K562 (cell line): ENCODE measurements around the gene RXFP1. TPM values are rescaled to one million over a fixed set of nuclear protein-coding genes. Genes with fewer than 3 reads are reported as not detected.

ENCODE experiments used
- ATAC-seq: fragments of 200-7000 bp; cut with Tn5 transposase; 3 replicates; pipeline ENCODE4 v1.9.1; 2020; ENCODE audit warnings: moderate library complexity
- BruUV-seq: library from RNA; stranded (reverse); fragments of 400-500 nt; replicated peaks from 2 replicates; lab custom pipeline; 2021; lab: Mats Ljungman, UMichigan
- CTCF ChIA-PET: fragments of 300-600 bp; formaldehyde crosslinking; extraction: SDS; loops from one replicate; lab custom pipeline; 2021; ENCODE audit warnings: low intra/inter-chr PET ratio; lab: Yijun Ruan, JAX
- POLR2A ChIA-PET: fragments of 300-600, 350-650 bp; sonication (Branson Sonifier 250); formaldehyde crosslinking; extraction: SDS; loops from one replicate; lab custom pipeline; 2021; ENCODE audit warnings: antibody characterized with exemption, inconsistent platforms; lab: Yijun Ruan, JAX
- DNase-seq, 4 experiments: peaks; one replicate each; pipeline versions ENCODE4 v3.0.0 to v3.0.0-alpha.2; 2011 to 2018; ENCODE audit warnings: low spot score in 3 of 4, mixed read lengths in 3 of 4; ENCODE audit errors: extremely low read depth in 1 of 4
- FAIRE-seq: peaks from 2 replicates; lab custom pipeline; 2011; peaks lifted over from hg19 to GRCh38; lab: Jason Lieb, UNC
- H2AFZ ChIP-seq: 2 replicates; pipeline ENCODE4 v1.6.0; 2011; ENCODE audit warnings: low read depth, low read length, control low read depth, inconsistent platforms
- H3K27ac ChIP-seq: fragments of 200-600 bp; 3 replicates; pipeline ENCODE4 v1.8.0; 2011; ENCODE audit warnings: low read depth, mild to moderate bottlenecking, control low read depth, inconsistent platforms, low read length, moderate library complexity, mixed read lengths; ENCODE audit errors: extremely low read depth
- H3K27me3 ChIP-seq, 2 experiments: fragments of 300-600 bp in 1 of 2; 2 replicates in 1 of 2; 3 replicates in 1 of 2; pipeline versions ENCODE4 v1.6.0 to v1.8.0; 2011; ENCODE audit warnings: inconsistent platforms in 2 of 2, low read length in 2 of 2, mild to moderate bottlenecking in 1 of 2, mixed read lengths in 1 of 2, moderate library complexity in 1 of 2; ENCODE audit not compliant: control insufficient read depth in 2 of 2, insufficient read depth in 2 of 2
- H3K36me3 ChIP-seq: fragments of 300-600 bp; 3 replicates; pipeline ENCODE4 v1.8.0; 2011; ENCODE audit warnings: mild to moderate bottlenecking, low read length, inconsistent platforms; ENCODE audit not compliant: control insufficient read depth, insufficient read depth
- H3K4me1 ChIP-seq, 2 experiments: fragments of 200-600 bp in 1 of 2; replicated peaks in 1 of 2; 2 replicates in 1 of 2; 3 replicates in 1 of 2; pipeline versions ENCODE4 v1.5.1 to v1.8.0; 2011; ENCODE audit warnings: inconsistent platforms in 2 of 2, low read length in 2 of 2, mild to moderate bottlenecking in 1 of 2, mixed read lengths in 1 of 2, moderate library complexity in 1 of 2; ENCODE audit not compliant: control insufficient read depth in 2 of 2, insufficient read depth in 2 of 2
- H3K4me2 ChIP-seq: 2 replicates; pipeline ENCODE4 v1.6.1; 2011; ENCODE audit warnings: low read length, control low read depth, inconsistent platforms, mixed read lengths; ENCODE audit not compliant: insufficient read depth
- H3K4me3 ChIP-seq: fragments of 200-600 bp; sonication (generic), shearing (Covaris generic); 2 replicates; pipeline ENCODE4 v1.5.1; 2016; ENCODE audit warnings: control low read depth, inconsistent platforms
- H3K79me2 ChIP-seq: fragments of 200-600 bp; 3 replicates; pipeline ENCODE4 v1.8.0; 2011; ENCODE audit warnings: low read length, inconsistent platforms; ENCODE audit not compliant: control insufficient read depth, insufficient read depth
- H3K9ac ChIP-seq, 2 experiments: 2 replicates each; pipeline versions ENCODE4 v1.6.0 to v1.6.1; 2011; ENCODE audit warnings: low read depth in 2 of 2, low read length in 2 of 2, control low read depth in 1 of 2, inconsistent platforms in 1 of 2, mild to moderate bottlenecking in 1 of 2, mixed read lengths in 1 of 2; ENCODE audit not compliant: insufficient read depth in 1 of 2
- H3K9me1 ChIP-seq: one replicate; pipeline ENCODE4 v1.6.0; 2011; ENCODE audit warnings: inconsistent platforms, mild to moderate bottlenecking, low read length, moderate library complexity; ENCODE audit not compliant: control insufficient read depth, insufficient read depth
- H3K9me3 ChIP-seq: replicated peaks from 2 replicates; pipeline ENCODE4 v1.5.1; 2011; ENCODE audit warnings: low read depth, low read length, inconsistent platforms; ENCODE audit not compliant: control insufficient read depth, insufficient read depth
- H4K20me1 ChIP-seq: replicated peaks from 2 replicates; pipeline ENCODE4 v1.6.1; 2011; ENCODE audit warnings: low read length, inconsistent platforms, mixed read lengths; ENCODE audit not compliant: control insufficient read depth, insufficient read depth
- ATF1 ChIP-seq, 2 experiments: fragments of 450-650 bp in 1 of 2; IDR thresholded peaks; 2 replicates each; pipeline ENCODE4 v1.6.1; 2016; ENCODE audit warnings: missing compliant biosample characterization in 1 of 2, missing genetic modification characterization in 1 of 2
- MYNN ChIP-seq, 2 experiments: sonication (generic); formaldehyde crosslinking in 1 of 2; IDR thresholded peaks; 2 replicates each; pipeline versions ENCODE4 v1.5.0 to v1.6.1; 2016 to 2020; ENCODE audit warnings: antibody characterized with exemption in 1 of 2, missing genetic modification reagents in 1 of 2
- POLR3A ChIP-seq: IDR thresholded peaks from 2 replicates; pipeline ENCODE4 v1.6.1; 2011; ENCODE audit warnings: borderline replicate concordance, mild to moderate bottlenecking, moderate library complexity; ENCODE audit not compliant: insufficient read length, insufficient read depth; ENCODE audit errors: extremely low read depth
- PRMT5 ChIP-seq: sonication (generic); formaldehyde crosslinking; IDR thresholded peaks from 2 replicates; pipeline ENCODE4 v1.5.0; 2020; ENCODE audit warnings: missing genetic modification reagents
- ZBTB8A ChIP-seq: fragments of 450-650 bp; IDR thresholded peaks from 2 replicates; pipeline ENCODE4 v1.6.1; 2018; ENCODE audit warnings: mild to moderate bottlenecking, moderate library complexity; ENCODE audit not compliant: partially characterized antibody
- ZNF175 ChIP-seq: fragments of 200-800 bp; sonication (Bioruptor generic); IDR thresholded peaks from 2 replicates; pipeline ENCODE4 v1.6.1; 2016; ENCODE audit warnings: low read depth, mild to moderate bottlenecking, missing genetic modification characterization, missing compliant biosample characterization
- ZNF232 ChIP-seq: sonication (generic); formaldehyde crosslinking; IDR thresholded peaks from 2 replicates; pipeline ENCODE4 v1.8.0; 2022; ENCODE audit warnings: mild to moderate bottlenecking, missing genetic modification reagents
- WGBS: fragments of 100-300 bp; shearing (Covaris generic); methylation state at CpG from one replicate; pipeline ENCODE4 v1.1.6; 2016; ENCODE audit warnings: low coverage, mixed read lengths; ENCODE audit not compliant: insufficient coverage; ENCODE audit errors: missing lambda C conversion rate; 5-methylcytosine and 5-hydroxymethylcytosine counted together
- in situ Hi-C: fragments of 300-500 bp; cut with MboI; formaldehyde crosslinking; loops from 4 replicates; pipeline ENCODE4 v1.15.0; 2018; ENCODE audit warnings: inconsistent platforms, mixed read lengths
- intact Hi-C: fragments of 100-400 bp; cut with micrococcal nuclease; formaldehyde crosslinking; loops from 2 replicates; pipeline ENCODE4 v1.14.2; 2022
- polyA plus RNA-seq, 8 experiments: library from polyadenylated mRNA; depleted of rRNA in 4 of 8; stranded (reverse) in 5 of 8; unstranded in 3 of 8; fragments of >200 nt; fragmentation: Nextera tagmentation in 2 of 8; fragmentation: Illumina TruSeq in 1 of 8; extraction: Ambion mirVana in 2 of 8; extraction: Trizol in 1 of 8; gene quantifications; 2 replicates each; pipeline versions ENCODE4 v1.2.1 to v1.2.3, GENCODE V29; 2011 to 2014; ENCODE audit warnings: inconsistent platforms in 1 of 8, missing spikeins in 1 of 8
- total RNA-seq, 7 experiments: library from RNA; depleted of rRNA in 6 of 7; stranded (reverse); fragments of >200 nt in 6 of 7; fragmentation: Illumina TruSeq in 2 of 7; extraction: Trizol in 2 of 7; gene quantifications; 2 replicates each; pipeline versions ENCODE4 v1.2.1 to v1.2.3, GENCODE V29; 2011 to 2021; ENCODE audit warnings: low replicate concordance in 1 of 7
- TF ChIP-seq, protein P1 (sequence below): fragments of 250-450 bp; sonication (Bioruptor Pico); IDR thresholded peaks from 2 replicates; pipeline ENCODE4 v1.5.1; 2021; ENCODE audit warnings: mild to moderate bottlenecking
- TF ChIP-seq, protein P2 (sequence below): IDR thresholded peaks from 2 replicates; pipeline ENCODE4 v1.6.1; 2016; ENCODE audit warnings: missing genetic modification characterization, missing compliant biosample characterization

The RXFP1 gene
- total and polyA plus RNA-seq, 9 of the 15 experiments (the other 6 are each of a cell fraction or from before 2014, with no cell fraction given): 0.03 to 0.06 (median 0.04) TPM; not detected in 6

DNA sequence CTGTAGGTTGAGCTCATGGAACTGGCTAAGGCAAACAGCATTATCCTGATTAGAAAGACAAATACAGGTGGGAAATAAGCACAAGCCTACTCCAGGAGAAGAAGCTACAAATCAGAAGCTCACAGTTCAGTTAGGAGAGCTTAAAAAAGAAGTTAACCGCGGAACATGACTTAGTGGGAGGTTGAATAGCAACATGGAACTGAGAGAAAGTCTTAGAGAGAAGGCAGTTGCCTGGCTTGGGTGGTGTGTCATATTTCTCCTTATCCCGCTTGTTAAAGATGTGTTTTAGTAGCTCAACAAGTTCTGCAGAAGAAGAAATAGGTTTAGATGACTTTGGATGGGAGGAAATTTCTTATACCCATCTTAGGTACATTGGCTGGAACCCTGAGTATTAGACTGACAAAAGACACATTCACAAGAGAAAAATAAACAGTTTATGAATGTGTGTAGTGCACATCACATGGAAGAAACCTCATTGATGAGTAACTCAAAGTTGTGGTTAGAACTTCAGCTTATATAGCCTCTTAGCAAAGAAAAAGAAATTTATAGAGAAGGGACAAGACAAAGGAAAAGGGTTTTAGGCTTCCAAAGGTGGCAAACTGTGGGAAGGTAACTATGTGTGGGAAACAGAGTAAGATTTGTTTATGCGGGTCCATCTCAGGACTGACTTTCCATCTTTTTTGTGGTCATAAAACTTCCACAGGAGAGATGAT is 37.4 kb upstream of the RXFP1 start:
- H3K9me3 ChIP-seq: no peaks in the 10 kb centered on the region
- BruUV-seq: no TSS peak
- ChIA-PET POLR2A (no interaction called here), CTCF (no interaction called here)
- H2AFZ ChIP-seq: no peak overlapping the region
- no peak for ATAC-seq
- H3K4me2 ChIP-seq: no peak overlapping the region
- in situ Hi-C loops: no loop called here
- no peaks in the 10 kb centered on the region for H3K79me2 ChIP-seq
- 3% methylated on average over 4 of the region's 4 CpGs for WGBS
- intact Hi-C loops: no loop called here
- no peak for DNase-seq
- no peaks in the 10 kb centered on the region for H3K36me3 ChIP-seq
- H3K4me3 ChIP-seq: no peak overlapping the region
- no peak for FAIRE-seq
- TF ChIP-seq ZBTB8A: no peak
- TF ChIP-seq ZNF175: no peak
- TF ChIP-seq, protein P1, sequence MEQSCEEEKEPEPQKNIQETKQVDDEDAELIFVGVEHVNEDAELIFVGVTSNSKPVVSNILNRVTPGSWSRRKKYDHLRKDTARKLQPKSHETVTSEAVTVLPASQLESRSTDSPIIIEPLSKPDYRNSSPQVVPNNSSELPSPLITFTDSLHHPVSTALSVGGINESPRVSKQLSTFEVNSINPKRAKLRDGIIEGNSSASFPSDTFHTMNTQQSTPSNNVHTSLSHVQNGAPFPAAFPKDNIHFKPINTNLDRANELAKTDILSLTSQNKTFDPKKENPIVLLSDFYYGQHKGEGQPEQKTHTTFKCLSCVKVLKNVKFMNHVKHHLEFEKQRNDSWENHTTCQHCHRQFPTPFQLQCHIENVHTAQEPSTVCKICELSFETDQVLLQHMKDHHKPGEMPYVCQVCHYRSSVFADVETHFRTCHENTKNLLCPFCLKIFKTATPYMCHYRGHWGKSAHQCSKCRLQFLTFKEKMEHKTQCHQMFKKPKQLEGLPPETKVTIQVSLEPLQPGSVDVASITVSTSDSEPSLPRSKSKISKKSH (CRISPR knock-in tag): no peak
- TF ChIP-seq POLR3A: no peak
- TF ChIP-seq MYNN (IDR thresholded peaks at IDR 0.05): no peak
- TF ChIP-seq MYNN (CRISPR knock-in tag; IDR thresholded peaks at IDR 0.05): no peak
- TF ChIP-seq ATF1 (CRISPR knock-in tag; IDR thresholded peaks at IDR 0.05): no peak
- TF ChIP-seq ATF1 (tag; IDR thresholded peaks at IDR 0.05): no peak
- TF ChIP-seq, protein P2, sequence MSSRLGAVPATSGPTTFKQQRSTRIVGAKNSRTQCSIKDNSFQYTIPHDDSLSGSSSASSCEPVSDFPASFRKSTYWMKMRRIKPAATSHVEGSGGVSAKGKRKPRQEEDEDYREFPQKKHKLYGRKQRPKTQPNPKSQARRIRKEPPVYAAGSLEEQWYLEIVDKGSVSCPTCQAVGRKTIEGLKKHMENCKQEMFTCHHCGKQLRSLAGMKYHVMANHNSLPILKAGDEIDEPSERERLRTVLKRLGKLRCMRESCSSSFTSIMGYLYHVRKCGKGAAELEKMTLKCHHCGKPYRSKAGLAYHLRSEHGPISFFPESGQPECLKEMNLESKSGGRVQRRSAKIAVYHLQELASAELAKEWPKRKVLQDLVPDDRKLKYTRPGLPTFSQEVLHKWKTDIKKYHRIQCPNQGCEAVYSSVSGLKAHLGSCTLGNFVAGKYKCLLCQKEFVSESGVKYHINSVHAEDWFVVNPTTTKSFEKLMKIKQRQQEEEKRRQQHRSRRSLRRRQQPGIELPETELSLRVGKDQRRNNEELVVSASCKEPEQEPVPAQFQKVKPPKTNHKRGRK (tag): no peak
- TF ChIP-seq ZNF232 (CRISPR knock-in tag): no peak
- no peak for TF ChIP-seq PRMT5 (CRISPR knock-in tag)
- no peak overlapping the region for H3K27ac ChIP-seq
- no peaks in the 10 kb centered on the region for H3K9me1 ChIP-seq
- no peak overlapping the region for H3K9ac ChIP-seq
- no peaks in the 10 kb centered on the region for H4K20me1 ChIP-seq
- H3K4me1 ChIP-seq: no peaks in the 10 kb centered on the region
- H3K27me3 ChIP-seq: no peaks in the 10 kb centered on the region
